ENCODE results near the gene DYNLT3.

Gene DYNLT3

GRCh38 chrX:37846934-37847732 lies at the start of gene DYNLT3:
Gene DYNLT3, minus strand, starts transcription at chrX:37847571. Its CDS starts 61 bp downstream, at chrX:37847510.
- peak within 1 kb of the TSS; percentile 61 for H3K4me3 ChIP-seq (ENCODE audit: low read depth, low read length)
- no peak for DNase-seq (ENCODE audit: low read depth)
- no peak for TF ChIP-seq CTCF (IDR thresholded peaks at IDR 0.05; ENCODE audit: low read depth, low read length, missing control alignments)
- in situ Hi-C loops (cut with HindIII; ENCODE audit: low sequenced_read_pairs): no loop called here

DNA sequence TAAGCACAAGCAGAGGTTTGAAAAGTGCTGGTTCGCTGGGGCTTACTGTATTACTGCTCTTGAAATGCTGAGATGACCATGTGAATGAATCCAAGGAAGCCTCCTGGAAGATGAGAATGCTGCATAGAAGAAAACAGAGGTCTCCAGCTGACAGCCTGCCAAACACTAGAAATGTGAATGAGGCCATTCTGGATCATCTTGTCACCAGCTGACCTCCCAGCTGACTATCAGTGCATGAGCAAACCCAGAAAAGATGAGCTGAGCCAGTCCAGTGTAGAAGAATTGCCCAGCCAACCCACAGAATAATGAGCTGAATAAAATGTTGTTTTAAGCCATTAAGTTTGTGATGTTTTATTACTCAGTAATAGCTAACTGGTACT lies 49.1 kb upstream of the DYNLT3 start:
- H3K4me3 ChIP-seq (ENCODE audit: low read depth, low read length): no peak overlapping the region
- no peak for DNase-seq (ENCODE audit: low read depth)
- in situ Hi-C loops (cut with HindIII; ENCODE audit: low sequenced_read_pairs): no loop called here
- no peak for TF ChIP-seq CTCF (IDR thresholded peaks at IDR 0.05; ENCODE audit: low read depth, low read length, missing control alignments)

- H3K4me3 ChIP-seq (ENCODE audit: low read depth, low read length): no peak overlapping the region
- DNase-seq (ENCODE audit: low read depth): no peak
- in situ Hi-C loops (cut with HindIII; ENCODE audit: low sequenced_read_pairs): no loop called here
- no peak for TF ChIP-seq CTCF (IDR thresholded peaks at IDR 0.05; ENCODE audit: low read depth, low read length, missing control alignments)
Measured at GRCh38 chrX:37895795-37896510, 48.6 kb upstream of the DYNLT3 start.

DNA sequence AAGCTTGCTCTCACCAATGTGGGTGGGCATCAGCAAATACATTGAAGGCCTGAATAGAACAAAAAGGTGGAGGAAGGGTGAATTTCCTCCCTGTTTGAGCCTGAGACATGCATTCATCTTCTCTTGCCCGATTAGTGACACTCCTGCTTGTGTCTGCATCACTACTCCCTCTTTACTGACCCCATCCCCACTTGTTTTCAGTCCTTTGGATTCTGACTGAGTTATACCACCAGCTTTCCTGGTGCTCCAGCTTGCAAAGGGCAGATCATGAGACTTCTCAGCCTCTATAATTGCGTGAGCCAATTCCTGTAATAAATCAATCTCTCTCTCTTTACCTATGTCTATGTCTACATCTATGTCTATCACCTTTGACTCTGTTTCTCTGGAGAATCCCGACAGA lies 47.4 kb upstream of the DYNLT3 start:
- DNase-seq (ENCODE audit: low read depth): no peak
- no peak overlapping the region for H3K4me3 ChIP-seq (ENCODE audit: low read depth, low read length)
- no peak for TF ChIP-seq CTCF (IDR thresholded peaks at IDR 0.05; ENCODE audit: low read depth, low read length, missing control alignments)
- in situ Hi-C loops (cut with HindIII; ENCODE audit: low sequenced_read_pairs): no loop called here

DNA sequence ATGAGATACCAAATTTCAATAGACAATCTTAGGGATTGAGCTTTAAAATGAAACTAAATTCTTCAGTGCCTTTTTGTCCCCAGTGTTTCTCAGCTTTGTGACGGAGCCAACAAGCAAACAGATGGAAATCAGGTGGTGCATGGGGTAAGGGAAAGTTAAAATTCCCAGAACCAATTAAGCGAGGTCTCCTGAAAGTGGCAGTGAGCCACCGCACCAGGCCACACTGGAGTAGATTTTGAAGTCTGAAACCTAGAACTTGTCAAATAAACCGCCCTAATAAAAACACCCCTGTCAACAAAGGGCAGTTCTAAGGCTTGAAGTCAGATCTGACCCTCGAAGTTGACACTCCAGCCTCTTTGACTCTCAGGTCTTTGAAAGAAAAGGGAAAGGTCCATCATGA lies 40.6 kb upstream of the DYNLT3 start:
- in situ Hi-C loops (cut with HindIII; ENCODE audit: low sequenced_read_pairs): no loop called here
- no peak for TF ChIP-seq CTCF (IDR thresholded peaks at IDR 0.05; ENCODE audit: low read depth, low read length, missing control alignments)
- DNase-seq (ENCODE audit: low read depth): no peak
- H3K4me3 ChIP-seq (ENCODE audit: low read depth, low read length): no peak overlapping the region

- TF ChIP-seq CTCF (IDR thresholded peaks at IDR 0.05; ENCODE audit: low read depth, low read length, missing control alignments): no peak
- DNase-seq (ENCODE audit: low read depth): no peak
- H3K4me3 ChIP-seq (ENCODE audit: low read depth, low read length): no peak overlapping the region
- in situ Hi-C loops (cut with HindIII; ENCODE audit: low sequenced_read_pairs): no loop called here
Measured at GRCh38 chrX:37887347-37887746, 40.0 kb upstream of the DYNLT3 start.
